HCT116 (cell line): ENCODE results near the gene SLC44A5. TPM values are rescaled to one million over a fixed set of nuclear protein-coding genes. Genes with fewer than 3 reads are reported as not detected.

Experiments
- ATAC-seq: fragments of 200-7000 bp; cut with Tn5 transposase; 2 replicates; pipeline ENCODE4 v1.9.1; 2020; ENCODE audit warnings: mild to moderate bottlenecking, moderate library complexity
- BruUV-seq: library from RNA; stranded (reverse); fragments of 400-500 nt; replicated peaks from 2 replicates; lab custom pipeline; 2021; lab: Mats Ljungman, UMichigan
- CTCF ChIA-PET: fragments of 300-600 bp; sonication (Branson Sonifier 250); formaldehyde crosslinking; loops from one replicate; lab custom pipeline; 2021; ENCODE audit warnings: antibody characterized with exemption; lab: Charles Lee
- POLR2A ChIA-PET: fragments of 300-600, 350-600 bp; sonication (Branson Sonifier 250); formaldehyde crosslinking; loops from one replicate; lab custom pipeline; 2021; ENCODE audit warnings: antibody characterized with exemption; lab: Charles Lee
- RAD21 ChIA-PET, 2 experiments: fragments of 300-600 bp; sonication (Branson Sonifier 250); formaldehyde crosslinking; loops; one replicate each; lab custom pipeline; 2023; ENCODE audit warnings: low total read pairs in 2 of 2; ENCODE audit not compliant: uncharacterized antibody in 2 of 2, unreplicated experiment in 2 of 2, low non-redundant PET in 1 of 2; lab: Charles Lee
- DNase-seq: peaks from one replicate; pipeline ENCODE4 v3.0.0-alpha.2; 2010; ENCODE audit warnings: low read depth, low spot score
- H2AFZ ChIP-seq: fragments of 200-600 bp; shearing (Covaris generic), sonication (generic); 2 replicates; pipeline ENCODE4 v1.6.1; 2017; ENCODE audit warnings: low read depth, mixed run types, mixed read lengths, antibody characterized with exemption, low read length; ENCODE audit not compliant: poor library complexity, severe bottlenecking
- H3K27ac ChIP-seq: 2 replicates; pipeline ENCODE4 v1.5.1; 2012; ENCODE audit warnings: low read depth, low read length
- H3K27me3 ChIP-seq: fragments of 200-600 bp; sonication (generic); 2 replicates; pipeline ENCODE4 v1.6.1; 2016; ENCODE audit warnings: mixed run types, low read length, mixed read lengths; ENCODE audit not compliant: insufficient read depth
- H3K36me3 ChIP-seq, 2 experiments: fragments of 200-500 bp in 1 of 2; fragments of 200-600 bp in 1 of 2; sonication (Bioruptor generic) in 1 of 2; sonication (generic) in 1 of 2; 2 replicates each; pipeline versions ENCODE4 v1.5.1 to v1.6.1; 2014 to 2016; ENCODE audit warnings: low read length in 2 of 2, inconsistent platforms in 1 of 2, mixed read lengths in 1 of 2, mixed run types in 1 of 2; ENCODE audit not compliant: insufficient read depth in 2 of 2, control insufficient read depth in 1 of 2
- H3K4me1 ChIP-seq, 2 experiments: fragments of 200-600 bp in 1 of 2; sonication (generic) in 1 of 2; 2 replicates each; pipeline versions ENCODE4 v1.5.1 to v1.6.1; 2012 to 2017; ENCODE audit warnings: low read length in 2 of 2, inconsistent platforms in 1 of 2, mild to moderate bottlenecking in 1 of 2, mixed read lengths in 1 of 2, mixed run types in 1 of 2, moderate library complexity in 1 of 2; ENCODE audit not compliant: insufficient read depth in 2 of 2, control insufficient read depth in 1 of 2
- H3K4me2 ChIP-seq: fragments of 200-600 bp; sonication (generic); 2 replicates; pipeline ENCODE4 v1.6.1; 2017; ENCODE audit warnings: mixed run types, low read length, mixed read lengths
- H3K4me3 ChIP-seq, 2 experiments: fragments of 200-600 bp in 1 of 2; sonication (generic) in 1 of 2; replicated peaks in 1 of 2; 2 replicates each; pipeline ENCODE4 v1.5.1; 2011 to 2016; ENCODE audit warnings: low read length in 2 of 2, control low read depth in 1 of 2, low read depth in 1 of 2, mild to moderate bottlenecking in 1 of 2, mixed read lengths in 1 of 2, mixed run types in 1 of 2
- H3K79me2 ChIP-seq: fragments of 200-600 bp; sonication (generic); 2 replicates; pipeline ENCODE4 v1.6.1; 2017; ENCODE audit warnings: mild to moderate bottlenecking, mixed run types, low read length, moderate library complexity, mixed read lengths; ENCODE audit not compliant: insufficient read depth
- H3K9ac ChIP-seq: fragments of 200-600 bp; sonication (generic); 2 replicates; pipeline ENCODE4 v1.6.1; 2016; ENCODE audit warnings: low read length, mixed read lengths
- H3K9me2 ChIP-seq: fragments of 200-600 bp; sonication (generic), shearing (Covaris generic); 2 replicates; pipeline ENCODE4 v1.6.1; 2017; ENCODE audit warnings: mixed run types, mild to moderate bottlenecking, moderate library complexity; ENCODE audit not compliant: insufficient read depth
- H3K9me3 ChIP-seq, 2 experiments: fragments of 200-500 bp in 1 of 2; fragments of 200-600 bp in 1 of 2; sonication (Bioruptor generic) in 1 of 2; sonication (generic) in 1 of 2; 2 replicates each; pipeline ENCODE4 v1.6.1; 2014 to 2017; ENCODE audit warnings: low read length in 2 of 2, mixed read lengths in 2 of 2, inconsistent platforms in 1 of 2, low read depth in 1 of 2, mild to moderate bottlenecking in 1 of 2, mixed run types in 1 of 2, moderate library complexity in 1 of 2; ENCODE audit not compliant: control insufficient read depth in 1 of 2, insufficient read depth in 1 of 2
- H4K20me1 ChIP-seq: fragments of 200-600 bp; sonication (generic), shearing (Covaris generic); 2 replicates; pipeline ENCODE4 v1.6.1; 2017; ENCODE audit warnings: mixed run types, mild to moderate bottlenecking, moderate library complexity; ENCODE audit not compliant: insufficient read depth
- CBX3 ChIP-seq: IDR thresholded peaks from 2 replicates; pipeline ENCODE4 v1.6.1; 2012; ENCODE audit warnings: low read depth
- EGR1 ChIP-seq: IDR thresholded peaks from 2 replicates; pipeline ENCODE4 v1.6.1; 2012; ENCODE audit warnings: low read depth
- EZH2phosphoT487 ChIP-seq: fragments of 200-600 bp; IDR thresholded peaks from 2 replicates; pipeline ENCODE4 v1.6.1; 2018; ENCODE audit warnings: antibody characterized with exemption, borderline replicate concordance
- TCF7L2 ChIP-seq: IDR thresholded peaks from 2 replicates; pipeline ENCODE4 v1.7.0; 2011; ENCODE audit warnings: borderline replicate concordance, inconsistent platforms; ENCODE audit not compliant: insufficient read depth, insufficient read length; ENCODE audit errors: extremely low read depth
- YY1 ChIP-seq: IDR thresholded peaks from 2 replicates; pipeline ENCODE4 v1.6.1; 2011; ENCODE audit warnings: low read length, low read depth, moderate library complexity, mild to moderate bottlenecking; ENCODE audit not compliant: insufficient replicate concordance; ENCODE audit errors: extremely low read depth
- ZNF274 ChIP-seq: fragments of 200-500 bp; sonication (Bioruptor generic); IDR thresholded peaks from 2 replicates; pipeline ENCODE4 v1.6.1; 2014; ENCODE audit warnings: mild to moderate bottlenecking, low read depth, low read length, inconsistent platforms
- intact Hi-C: fragments of 100-400 bp; cut with micrococcal nuclease; formaldehyde crosslinking; loops from 2 replicates; pipeline ENCODE4 v1.10.0; 2022
- total RNA-seq: library from RNA; stranded (reverse); gene quantifications from one replicate; pipeline ENCODE4 v1.2.1, GENCODE V29; 2021; ENCODE audit not compliant: unreplicated experiment
- TF ChIP-seq, protein P1 (sequence below): IDR thresholded peaks from 2 replicates; pipeline ENCODE4 v1.6.1; 2012; ENCODE audit warnings: low read depth

The SLC44A5 gene
- total RNA-seq, 1 experiment from 2014 or later: 2.4 TPM

DNA sequence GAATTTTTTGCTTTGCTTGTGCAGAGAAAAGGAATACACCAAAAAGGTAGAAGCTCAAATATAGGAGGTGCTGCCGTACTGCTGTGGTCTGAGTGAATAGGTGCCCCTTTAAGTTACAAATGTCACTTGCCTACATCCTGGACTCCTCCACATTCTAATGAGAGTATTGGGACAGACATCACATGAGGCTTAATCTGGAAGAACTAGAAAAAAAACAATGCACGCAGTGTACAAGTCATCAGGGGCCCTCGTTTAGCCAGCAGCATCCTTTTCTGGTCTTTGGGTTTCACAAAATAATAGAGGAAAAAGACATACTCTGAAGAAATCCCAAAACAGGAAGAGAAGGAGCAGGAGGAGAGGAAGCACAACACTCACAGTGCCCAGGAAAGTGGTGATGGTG lies 89.3 kb downstream of the SLC44A5 start:
- TF ChIP-seq EZH2phosphoT487: no peak
- no peak for TF ChIP-seq ZNF274
- no peak for TF ChIP-seq TCF7L2
- no peak for TF ChIP-seq EGR1
- no peak for TF ChIP-seq YY1
- TF ChIP-seq, protein P1, sequence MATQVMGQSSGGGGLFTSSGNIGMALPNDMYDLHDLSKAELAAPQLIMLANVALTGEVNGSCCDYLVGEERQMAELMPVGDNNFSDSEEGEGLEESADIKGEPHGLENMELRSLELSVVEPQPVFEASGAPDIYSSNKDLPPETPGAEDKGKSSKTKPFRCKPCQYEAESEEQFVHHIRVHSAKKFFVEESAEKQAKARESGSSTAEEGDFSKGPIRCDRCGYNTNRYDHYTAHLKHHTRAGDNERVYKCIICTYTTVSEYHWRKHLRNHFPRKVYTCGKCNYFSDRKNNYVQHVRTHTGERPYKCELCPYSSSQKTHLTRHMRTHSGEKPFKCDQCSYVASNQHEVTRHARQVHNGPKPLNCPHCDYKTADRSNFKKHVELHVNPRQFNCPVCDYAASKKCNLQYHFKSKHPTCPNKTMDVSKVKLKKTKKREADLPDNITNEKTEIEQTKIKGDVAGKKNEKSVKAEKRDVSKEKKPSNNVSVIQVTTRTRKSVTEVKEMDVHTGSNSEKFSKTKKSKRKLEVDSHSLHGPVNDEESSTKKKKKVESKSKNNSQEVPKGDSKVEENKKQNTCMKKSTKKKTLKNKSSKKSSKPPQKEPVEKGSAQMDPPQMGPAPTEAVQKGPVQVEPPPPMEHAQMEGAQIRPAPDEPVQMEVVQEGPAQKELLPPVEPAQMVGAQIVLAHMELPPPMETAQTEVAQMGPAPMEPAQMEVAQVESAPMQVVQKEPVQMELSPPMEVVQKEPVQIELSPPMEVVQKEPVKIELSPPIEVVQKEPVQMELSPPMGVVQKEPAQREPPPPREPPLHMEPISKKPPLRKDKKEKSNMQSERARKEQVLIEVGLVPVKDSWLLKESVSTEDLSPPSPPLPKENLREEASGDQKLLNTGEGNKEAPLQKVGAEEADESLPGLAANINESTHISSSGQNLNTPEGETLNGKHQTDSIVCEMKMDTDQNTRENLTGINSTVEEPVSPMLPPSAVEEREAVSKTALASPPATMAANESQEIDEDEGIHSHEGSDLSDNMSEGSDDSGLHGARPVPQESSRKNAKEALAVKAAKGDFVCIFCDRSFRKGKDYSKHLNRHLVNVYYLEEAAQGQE: no peak
- no peak for TF ChIP-seq CBX3
- TF ChIP-seq, all 23 proteins: peak for 0
- Histone ChIP-seq H3K9me3 (no peaks in the 10 kb centered on the region), H3K4me2 (no peak overlapping the region), H3K79me2 (no peaks in the 10 kb centered on the region), H3K4me3 (no peak overlapping the region), H3K36me3 (no peaks in the 10 kb centered on the region), H3K27me3 (no peaks in the 10 kb centered on the region), H4K20me1 (no peaks in the 10 kb centered on the region), H3K9me2 (no peaks in the 10 kb centered on the region), H3K27ac (no peak overlapping the region), H3K4me1 (no peaks in the 10 kb centered on the region), H3K9ac (no peak overlapping the region), H2AFZ (no peak overlapping the region)
- intact Hi-C loops: no loop called here
- ATAC-seq (no peak), DNase-seq (no peak)
- ChIA-PET POLR2A (no interaction called here), CTCF (no interaction called here), RAD21 (no interaction called here)
- no TSS peak for BruUV-seq
